Right lobe of liver (tissue), 6 donors: ENCODE data around the gene RAB22A. TPM values are rescaled to one million over a fixed set of nuclear protein-coding genes. Genes with fewer than 3 reads are reported as not detected.

Experiments
- ATAC-seq, 4 donors: fragments of 200-7000 bp; cut with Tn5 transposase; one replicate each; pipeline ENCODE4 v1.9.1; 2020; ENCODE audit warnings: mild to moderate bottlenecking in 4 of 4, moderate library complexity in 4 of 4
- DNase-seq, 3 donors: peaks; one replicate each; pipeline ENCODE4 v3.0.0-alpha.2; 2020
- H3K27ac ChIP-seq, 3 donors: fragments of 200-600 bp; one replicate each; pipeline ENCODE4 v1.8.0; 2022
- H3K27me3 ChIP-seq, 2 donors: fragments of 200-600 bp; one replicate each; pipeline ENCODE4 v1.8.0; 2022
- H3K36me3 ChIP-seq, 4 donors: fragments of 200-600 bp; sonication (generic) in 1 of 4; one replicate each; pipeline versions ENCODE4 v1.5.1 to v1.8.0; 2017 to 2022; ENCODE audit warnings: control low read depth in 1 of 4
- H3K4me1 ChIP-seq, 4 donors: fragments of 200-600 bp; sonication (generic) in 1 of 4; one replicate each; pipeline versions ENCODE4 v1.5.1 to v1.8.0; 2017 to 2022; ENCODE audit warnings: control low read depth in 1 of 4
- H3K4me3 ChIP-seq, 3 donors: fragments of 200-600 bp; one replicate each; pipeline ENCODE4 v1.8.0; 2022
- H3K9me3 ChIP-seq, 4 donors: fragments of 200-600 bp; sonication (generic) in 1 of 4; one replicate each; pipeline versions ENCODE4 v1.5.1 to v1.8.0; 2017 to 2022; ENCODE audit warnings: control low read depth in 1 of 4
- POLR2A ChIP-seq: fragments of 450-650 bp; IDR thresholded peaks from one replicate; pipeline ENCODE4 v1.6.1; 2017; ENCODE audit warnings: antibody characterized with exemption, mild to moderate bottlenecking
- WGBS: methylation state at CpG from one replicate; pipeline ENCODE4 v1.1.6; 2018; ENCODE audit warnings: low coverage, low lambda C conversion rate; ENCODE audit not compliant: insufficient coverage; ENCODE audit errors: missing lambda C conversion rate; 5-methylcytosine and 5-hydroxymethylcytosine counted together
- intact Hi-C, 2 donors: fragments of 100-400 bp; cut with DNase I; formaldehyde crosslinking; loops; one replicate each; pipeline versions ENCODE4 v1.11.2 to v1.14.1; 2022
- total RNA-seq, 6 experiments: library from RNA; depleted of rRNA in 2 of 6; stranded (reverse); fragments of >200 nt in 2 of 6; fragmentation: NEBNext Ultra II Directional in 3 of 6; extraction: Animal tissue kit (Norgen Biotek cat#: 25700) in 3 of 6; gene quantifications; one replicate each; pipeline versions ENCODE4 v1.1.0 to v1.2.4, GENCODE V29; 2016 to 2023
- TF ChIP-seq, protein P1 (sequence below), 4 donors: fragments of 200-600 bp in 3 of 4; fragments of 450-650 bp in 1 of 4; IDR thresholded peaks; one replicate each; pipeline versions ENCODE4 v1.5.1 to v1.8.0; 2016 to 2022; ENCODE audit warnings: antibody characterized with exemption in 4 of 4, mild to moderate bottlenecking in 2 of 4
- donor health status: DM: no; HTN: yes; CAD: no.
- donor health status: DM: no; HTN: no; CAD: no.
- donor health status: DM: no; HTN: no; CAD: no.
- donor health status: DM: no; HTN: yes; CAD: no.
- donor health status: DM: no; HTN: yes; CAD: no.

Gene RAB22A
- total RNA-seq, 6 experiments from 2014 or later, result 7.4 to 11.6 (median 9.5) TPM

DNA sequence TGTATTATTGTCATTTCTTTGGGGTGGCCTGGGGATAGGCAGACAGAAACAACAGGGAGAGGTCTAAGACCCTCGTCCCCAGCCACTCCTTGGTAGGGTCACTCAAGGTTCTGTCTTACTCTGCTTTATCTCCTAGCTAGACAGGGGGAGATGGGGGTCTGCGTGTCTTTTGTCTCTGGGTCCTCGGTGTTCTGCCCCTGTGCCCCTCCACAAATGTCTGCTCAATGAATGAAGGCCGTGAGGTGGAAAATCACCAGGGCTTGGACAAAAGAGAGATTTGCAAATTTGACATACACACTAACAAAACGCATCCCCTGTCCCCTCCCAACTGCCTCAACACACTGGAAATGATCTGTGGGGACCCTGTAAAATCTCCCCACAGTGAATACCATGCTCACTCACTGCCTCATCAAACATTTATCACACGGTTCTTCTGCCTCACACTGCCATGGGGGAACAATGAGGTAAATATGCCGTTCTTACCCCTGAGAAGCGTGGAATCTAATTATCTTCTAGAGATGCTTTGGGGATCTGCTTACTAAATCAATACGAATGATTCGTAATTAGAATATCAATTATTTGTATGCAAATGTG lies 66.3 kb downstream of the RAB22A start:
- no peak overlapping the region for H3K4me3 ChIP-seq
- WGBS, result 61% methylated on average over 9 of the region's 10 CpGs
- TF ChIP-seq, protein P1, sequence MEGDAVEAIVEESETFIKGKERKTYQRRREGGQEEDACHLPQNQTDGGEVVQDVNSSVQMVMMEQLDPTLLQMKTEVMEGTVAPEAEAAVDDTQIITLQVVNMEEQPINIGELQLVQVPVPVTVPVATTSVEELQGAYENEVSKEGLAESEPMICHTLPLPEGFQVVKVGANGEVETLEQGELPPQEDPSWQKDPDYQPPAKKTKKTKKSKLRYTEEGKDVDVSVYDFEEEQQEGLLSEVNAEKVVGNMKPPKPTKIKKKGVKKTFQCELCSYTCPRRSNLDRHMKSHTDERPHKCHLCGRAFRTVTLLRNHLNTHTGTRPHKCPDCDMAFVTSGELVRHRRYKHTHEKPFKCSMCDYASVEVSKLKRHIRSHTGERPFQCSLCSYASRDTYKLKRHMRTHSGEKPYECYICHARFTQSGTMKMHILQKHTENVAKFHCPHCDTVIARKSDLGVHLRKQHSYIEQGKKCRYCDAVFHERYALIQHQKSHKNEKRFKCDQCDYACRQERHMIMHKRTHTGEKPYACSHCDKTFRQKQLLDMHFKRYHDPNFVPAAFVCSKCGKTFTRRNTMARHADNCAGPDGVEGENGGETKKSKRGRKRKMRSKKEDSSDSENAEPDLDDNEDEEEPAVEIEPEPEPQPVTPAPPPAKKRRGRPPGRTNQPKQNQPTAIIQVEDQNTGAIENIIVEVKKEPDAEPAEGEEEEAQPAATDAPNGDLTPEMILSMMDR (IDR thresholded peaks at IDR 0.05), result no peak
- TF ChIP-seq POLR2A, result no peak
- H3K27ac ChIP-seq, result no peak overlapping the region
- H3K36me3 ChIP-seq, result no peaks in the 10 kb centered on the region
- intact Hi-C loops, result loop anchor here in 1 of 2 donors (10.0 kb wide), 1 partner anchor 61 kb away; no protein-coding TSS in a partner anchor
- no peak for DNase-seq
- H3K9me3 ChIP-seq, result no peaks in the 10 kb centered on the region
- H3K27me3 ChIP-seq, result no peaks in the 10 kb centered on the region
- ATAC-seq, result no peak
- H3K4me1 ChIP-seq, result peaks cover 0 to 10% (median 0%) of the 10 kb centered on the region in 4 donors

DNA sequence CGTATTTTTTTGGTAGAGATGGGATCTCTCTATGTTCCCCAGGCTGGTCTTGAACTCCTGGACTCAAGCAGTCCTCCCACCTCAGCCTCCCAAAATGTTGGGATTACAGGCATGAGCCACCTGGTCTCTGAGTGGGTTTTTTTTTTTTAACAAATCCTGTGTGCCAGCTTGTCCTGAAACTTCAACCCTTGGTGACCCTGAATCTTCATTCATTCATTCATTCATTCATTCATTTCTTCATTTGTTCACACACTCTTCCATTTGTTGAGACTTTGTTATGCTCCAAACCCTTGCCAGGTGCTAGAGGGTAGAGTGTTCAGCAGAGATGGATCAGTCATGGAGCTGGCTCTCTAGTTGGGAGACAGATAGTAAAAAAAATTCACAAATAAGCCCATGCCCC lies 67.5 kb downstream of the RAB22A start:
- WGBS, result 43% methylated on average over 1 of the region's 1 CpG
- Histone ChIP-seq H3K36me3 (no peaks in the 10 kb centered on the region), H3K9me3 (no peaks in the 10 kb centered on the region), H3K27ac (no peak overlapping the region), H3K4me3 (no peak overlapping the region), H3K4me1 (peaks cover 0 to 10% (median 0%) of the 10 kb centered on the region in 4 donors), H3K27me3 (no peaks in the 10 kb centered on the region)
- ATAC-seq (no peak), DNase-seq (no peak)
- intact Hi-C loops, result loop anchor here in 1 of 2 donors (10.0 kb wide), 1 partner anchor 62 kb away; no protein-coding TSS in a partner anchor
- TF ChIP-seq, protein P1 (IDR thresholded peaks at IDR 0.05), result no peak
- TF ChIP-seq POLR2A, result no peak

DNA sequence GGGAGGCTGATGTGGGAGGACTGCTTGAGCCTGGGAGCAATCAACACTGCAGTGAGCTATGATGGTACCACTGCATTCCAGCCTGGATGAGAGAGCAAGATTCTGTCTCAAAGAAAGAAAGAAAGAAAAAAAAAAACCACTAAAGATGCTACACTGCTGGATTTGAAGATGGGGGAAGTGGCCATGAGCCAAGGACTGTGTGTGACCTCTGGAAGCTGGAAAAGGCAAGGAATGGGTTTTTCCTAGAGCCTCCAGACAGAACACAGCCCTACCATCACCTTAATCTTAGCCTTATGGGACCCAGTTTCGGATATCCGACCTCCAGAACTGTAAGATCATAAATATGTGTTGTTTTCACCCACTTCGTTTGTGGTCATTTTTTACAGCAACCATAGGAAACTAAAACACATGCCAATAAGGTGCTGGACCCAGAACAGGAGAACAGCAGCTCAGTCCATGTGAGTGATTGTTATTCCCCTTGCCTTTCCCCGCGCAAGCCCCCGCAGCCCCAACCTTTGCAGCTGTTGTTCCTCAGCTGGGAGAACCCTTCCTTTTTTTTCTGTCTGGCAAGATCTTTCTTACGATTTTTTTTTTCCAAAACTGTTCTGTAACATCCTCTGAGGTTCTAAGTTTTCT lies 68.4 kb downstream of the RAB22A start:
- TF ChIP-seq, protein P1 (IDR thresholded peaks at IDR 0.05), result no peak
- no peak for TF ChIP-seq POLR2A
- intact Hi-C loops, result loop anchor here in 1 of 2 donors (10.0 kb wide), 1 partner anchor 63 kb away; no protein-coding TSS in a partner anchor
- ATAC-seq (no peak), DNase-seq (no peak)
- Histone ChIP-seq H3K4me3 (no peak overlapping the region), H3K9me3 (no peaks in the 10 kb centered on the region), H3K4me1 (peaks cover 0 to 10% (median 0%) of the 10 kb centered on the region in 4 donors), H3K36me3 (no peaks in the 10 kb centered on the region), H3K27me3 (no peaks in the 10 kb centered on the region), H3K27ac (no peak overlapping the region)
- 77% methylated on average over 6 of the region's 7 CpGs for WGBS

DNA sequence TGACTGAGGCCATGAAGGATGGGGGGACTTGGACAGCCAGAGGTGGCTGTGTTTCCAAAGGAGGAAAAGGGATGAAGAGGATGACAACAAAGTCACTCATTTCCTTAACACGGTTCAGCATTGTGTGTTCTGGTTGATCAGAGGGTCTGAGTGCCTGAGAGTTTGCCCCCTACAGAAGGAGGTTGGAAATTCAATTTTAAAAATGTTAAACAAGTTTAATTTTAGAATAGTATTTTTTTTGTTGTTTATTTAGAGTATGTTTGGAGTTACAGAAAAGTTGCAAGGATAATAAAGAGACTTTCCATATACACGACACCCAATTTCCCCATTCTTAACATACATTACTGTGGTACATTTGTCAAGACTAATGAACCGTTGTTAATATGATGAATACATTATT lies 69.2 kb downstream of the RAB22A start:
- Histone ChIP-seq H3K9me3 (no peaks in the 10 kb centered on the region), H3K27ac (no peak overlapping the region), H3K4me1 (peaks cover 0 to 10% (median 0%) of the 10 kb centered on the region in 4 donors), H3K27me3 (no peaks in the 10 kb centered on the region), H3K4me3 (no peak overlapping the region), H3K36me3 (no peaks in the 10 kb centered on the region)
- WGBS, result 56% methylated on average over 3 of the region's 3 CpGs
- TF ChIP-seq, protein P1 (IDR thresholded peaks at IDR 0.05), result no peak
- TF ChIP-seq POLR2A, result no peak
- no peak for ATAC-seq
- no peak for DNase-seq
- intact Hi-C loops, result loop anchor here in 1 of 2 donors (10.0 kb wide), 1 partner anchor 64 kb away; no protein-coding TSS in a partner anchor
